Common myeloid progenitor, CD34-positive (primary cell): ENCODE measurements around the gene ZCWPW1.
"Not testable (repeated sequence)": the region's sequence is repeated elsewhere in the genome, so short reads cannot be mapped to it uniquely, and the experiment has no call there.

Source experiments
- CTCF ChIA-PET: fragments of 350-600 bp; sonication (Branson Sonifier 250); formaldehyde crosslinking; loops from one replicate; lab custom pipeline; 2021; ENCODE audit warnings: antibody characterized with exemption; lab: Charles Lee
- POLR2A ChIA-PET: fragments of 350-600 bp; sonication (Branson Sonifier 250); formaldehyde crosslinking; loops from one replicate; lab custom pipeline; 2021; ENCODE audit warnings: antibody characterized with exemption; lab: Charles Lee
- DNase-seq, 3 donors: peaks; one replicate each; pipeline versions ENCODE4 v3.0.0 to v3.0.0-alpha.2; 2013
- H3K27ac ChIP-seq, 2 experiments: 1 replicate in 1 of 2; 2 replicates in 1 of 2; pipeline ENCODE4 v1.7.0; 2013; ENCODE audit warnings: inconsistent platforms in 2 of 2, low read length in 2 of 2, mild to moderate bottlenecking in 2 of 2, low read depth in 1 of 2, moderate library complexity in 1 of 2; ENCODE audit not compliant: severe bottlenecking in 2 of 2, insufficient read depth in 1 of 2, poor library complexity in 1 of 2
- H3K27me3 ChIP-seq, 5 experiments: replicated peaks in 2 of 5; 1 replicate in 3 of 5; 2 replicates in 2 of 5; pipeline versions ENCODE4 v1.6.1 to v1.7.0; 2013; ENCODE audit warnings: low read length in 4 of 5, mild to moderate bottlenecking in 2 of 5, moderate library complexity in 2 of 5, inconsistent platforms in 1 of 5; ENCODE audit not compliant: insufficient read depth in 5 of 5, control insufficient read depth in 4 of 5
- H3K36me3 ChIP-seq, 4 experiments: 1 replicate in 2 of 4; 2 replicates in 2 of 4; pipeline versions ENCODE4 v1.6.1 to v1.7.0; 2013; ENCODE audit warnings: low read length in 3 of 4, control low read depth in 1 of 4, mild to moderate bottlenecking in 1 of 4; ENCODE audit not compliant: control insufficient read depth in 4 of 4, insufficient read depth in 4 of 4
- H3K4me1 ChIP-seq, 4 experiments: 1 replicate in 3 of 4; 2 replicates in 1 of 4; pipeline versions ENCODE4 v1.6.1 to v1.7.1; 2013; ENCODE audit warnings: low read length in 3 of 4, mild to moderate bottlenecking in 3 of 4, control low read depth in 1 of 4, inconsistent platforms in 1 of 4, moderate library complexity in 1 of 4; ENCODE audit not compliant: control insufficient read depth in 4 of 4, insufficient read depth in 4 of 4; ENCODE audit errors: control extremely low read depth in 1 of 4
- H3K4me3 ChIP-seq, 7 experiments: 1 replicate in 4 of 7; 2 replicates in 3 of 7; pipeline versions ENCODE4 v1.5.1 to v1.7.0; 2013; ENCODE audit warnings: mild to moderate bottlenecking in 7 of 7, low read length in 6 of 7, moderate library complexity in 6 of 7, inconsistent platforms in 2 of 7, low read depth in 2 of 7, control low read depth in 1 of 7; ENCODE audit not compliant: insufficient read depth in 4 of 7, control insufficient read depth in 1 of 7; ENCODE audit errors: extremely low read depth in 1 of 7
- H3K9me3 ChIP-seq, 5 experiments: 1 replicate in 4 of 5; 2 replicates in 1 of 5; pipeline versions ENCODE4 v1.6.1 to v1.7.1; 2013; ENCODE audit warnings: low read length in 4 of 5, mild to moderate bottlenecking in 2 of 5, inconsistent platforms in 1 of 5, low read depth in 1 of 5, moderate library complexity in 1 of 5; ENCODE audit not compliant: control insufficient read depth in 4 of 5, insufficient read depth in 2 of 5; ENCODE audit errors: control extremely low read depth in 1 of 5
- WGBS: methylation state at CpG from one replicate; pipeline ENCODE4 v1.1.5; 2013; ENCODE audit not compliant: insufficient coverage; 5-methylcytosine and 5-hydroxymethylcytosine counted together

The ZCWPW1 gene

DNA sequence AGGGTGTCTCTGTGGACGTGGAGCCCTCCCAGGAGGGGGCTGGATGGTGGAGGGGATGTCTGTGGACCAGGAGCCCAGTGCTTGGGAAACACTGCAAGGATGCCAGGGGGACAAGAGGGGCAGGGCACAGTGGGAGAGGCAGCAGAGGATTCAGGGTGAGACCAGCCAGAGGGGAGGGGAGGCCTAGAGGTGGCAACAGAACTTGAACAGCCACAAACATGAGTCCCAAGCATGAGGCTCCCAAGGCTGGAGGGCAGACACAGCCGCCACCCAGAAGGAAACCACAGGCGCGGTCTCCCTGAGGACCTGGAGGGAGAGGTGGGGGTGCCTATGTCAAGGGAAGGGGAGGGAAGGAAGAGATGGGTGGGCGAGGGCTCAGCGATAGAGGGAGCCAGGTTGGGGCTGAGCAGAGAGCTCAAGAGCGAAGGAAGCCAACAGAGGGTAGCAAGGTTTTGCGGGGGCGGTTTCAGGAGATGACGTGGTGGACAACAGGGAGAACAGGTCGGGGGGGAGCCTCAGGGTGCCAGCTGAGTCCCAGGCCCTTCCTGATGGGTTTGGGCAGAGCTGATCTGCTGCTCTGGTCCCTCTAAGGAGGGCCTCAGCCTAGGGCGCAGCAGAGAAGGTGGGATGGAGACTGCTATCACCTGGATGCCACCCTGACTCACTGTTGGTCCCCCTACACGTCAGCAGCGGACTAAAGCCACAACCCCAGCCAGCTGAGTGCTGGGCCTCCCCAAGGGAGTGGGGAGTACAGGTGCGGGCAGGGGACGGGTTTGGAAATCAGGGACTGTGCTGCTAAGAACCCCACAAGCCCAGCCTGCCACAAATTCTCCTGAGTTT, 61.9 kb downstream of the ZCWPW1 start:
- no peaks in the 10 kb centered on the region for H3K9me3 ChIP-seq
- peaks cover 7 to 36% (median 22%) of the 10 kb centered on the region in 4 experiments for H3K36me3 ChIP-seq
- DNase-seq, result peak in 2 of 3 donors; percentile 31 to 48
- WGBS, result 69% methylated on average over 15 of the region's 16 CpGs
- H3K4me3 ChIP-seq, result no peak overlapping the region
- H3K27ac ChIP-seq, result peak overlapping the region in 1 of 2 experiments; percentile 39
- H3K4me1 ChIP-seq, result peaks cover 7 to 65% (median 43%) of the 10 kb centered on the region in 4 experiments
- POLR2A ChIA-PET, result interaction anchor here (0.6 kb wide), 1 partner anchor 62 kb away, joined by 3 read pairs; the partner anchor contains the start of gene ZCWPW1
- CTCF ChIA-PET, result no interaction called here
- no peaks in the 10 kb centered on the region for H3K27me3 ChIP-seq

DNA sequence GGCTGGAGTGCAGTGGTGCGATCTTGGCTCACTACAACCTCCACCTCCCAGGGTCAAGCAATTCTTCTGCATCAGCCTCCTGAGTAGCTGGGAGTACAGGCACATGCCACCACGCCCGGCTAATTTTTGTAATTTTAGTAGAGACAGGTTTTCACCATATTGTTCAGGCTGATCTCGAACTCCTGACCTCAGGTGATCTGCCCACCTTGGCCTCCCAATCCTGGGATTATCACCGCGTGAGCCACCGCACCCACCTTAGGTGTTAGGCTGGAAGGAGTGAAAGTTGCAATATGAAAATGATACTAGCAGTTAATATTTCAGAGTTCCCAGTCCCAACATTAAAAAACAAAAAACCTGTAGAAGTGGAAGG, 62.5 kb downstream of the ZCWPW1 start:
- 87% methylated on average over 3 of the region's 7 CpGs for WGBS
- not testable (repeated sequence) for H3K4me3 ChIP-seq, H3K27me3 ChIP-seq, DNase-seq, H3K9me3 ChIP-seq
- H3K4me1 ChIP-seq, result peaks cover 7 to 58% (median 39%) of the 10 kb centered on the region in 4 experiments
- CTCF ChIA-PET, result interaction anchor here (1.0 to 1.8 kb wide), 3 partner anchors 8 to 42 kb away, joined by 3 to 6 read pairs (median 3); no protein-coding TSS in a partner anchor
- POLR2A ChIA-PET, result interaction anchor here (0.6 kb wide), 1 partner anchor 62 kb away, joined by 3 read pairs; the partner anchor contains the start of gene ZCWPW1
- H3K36me3 ChIP-seq, result peaks cover 7 to 42% (median 26%) of the 10 kb centered on the region in 4 experiments
- H3K27ac ChIP-seq, result peak overlapping the region in 1 of 2 experiments; percentile 39

DNA sequence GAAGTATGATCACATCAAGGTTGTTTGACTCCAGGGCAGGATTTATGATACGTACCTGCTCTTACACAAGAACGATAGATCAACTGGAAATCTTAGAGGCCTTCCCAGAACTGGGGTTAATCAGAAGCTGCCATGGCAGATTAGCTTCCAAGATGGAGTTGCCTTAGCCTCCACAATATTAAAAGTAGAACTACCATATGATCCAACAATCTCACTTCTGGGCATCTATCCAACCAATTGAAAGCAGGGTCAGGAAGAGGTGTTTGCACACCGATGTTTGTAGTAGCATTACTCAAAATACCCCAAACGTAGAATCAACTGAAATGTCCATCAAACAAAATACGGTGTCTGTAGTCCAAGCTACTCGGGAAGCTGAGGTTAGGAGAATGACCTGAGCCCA, 64.0 kb downstream of the ZCWPW1 start:
- POLR2A ChIA-PET, result no interaction called here
- WGBS, result 94% methylated on average over 6 of the region's 6 CpGs

DNA sequence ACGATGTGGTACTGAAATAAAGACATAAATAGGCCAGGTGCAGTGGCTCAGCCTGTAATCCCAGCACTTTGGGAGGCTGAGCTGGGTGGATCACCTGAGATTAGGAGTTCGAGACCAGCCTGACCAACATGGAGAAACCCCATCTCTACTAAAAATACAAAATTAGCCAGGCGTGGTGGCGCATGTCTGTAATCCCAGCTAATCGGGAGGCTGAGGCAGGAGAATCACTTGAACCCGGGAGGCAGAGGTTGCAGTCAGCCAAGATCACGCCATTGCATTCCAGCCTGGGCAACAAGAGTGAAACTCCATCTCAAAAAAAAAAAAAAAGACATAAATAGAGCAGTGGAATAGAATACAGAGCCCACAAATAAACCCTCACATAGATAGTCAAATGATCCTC, 64.7 kb downstream of the ZCWPW1 start:
- H3K4me3 ChIP-seq, H3K27ac ChIP-seq, CTCF ChIA-PET, DNase-seq, POLR2A ChIA-PET, H3K9me3 ChIP-seq, H3K27me3 ChIP-seq: not testable (repeated sequence)
- peaks cover 7 to 40% (median 25%) of the 10 kb centered on the region in 4 experiments for H3K4me1 ChIP-seq
- 100% methylated on average over 4 of the region's 7 CpGs for WGBS
- H3K36me3 ChIP-seq, result peaks cover 18 to 60% (median 42%) of the 10 kb centered on the region in 4 experiments

More for the DNA sequence above, 64.0 kb downstream of the ZCWPW1 start:
- CTCF ChIA-PET, result interaction anchor here (1.4 to 1.8 kb wide), 2 partner anchors 16 to 44 kb away, joined by 3 to 6 read pairs; no protein-coding TSS in a partner anchor
- no peak overlapping the region for H3K4me3 ChIP-seq
- no peaks in the 10 kb centered on the region for H3K9me3 ChIP-seq
- DNase-seq, result no peak
- no peaks in the 10 kb centered on the region for H3K27me3 ChIP-seq
- peaks cover 7 to 47% (median 31%) of the 10 kb centered on the region in 4 experiments for H3K4me1 ChIP-seq
- H3K36me3 ChIP-seq, result peaks cover 12 to 54% (median 35%) of the 10 kb centered on the region in 4 experiments
- no peak overlapping the region for H3K27ac ChIP-seq

DNA sequence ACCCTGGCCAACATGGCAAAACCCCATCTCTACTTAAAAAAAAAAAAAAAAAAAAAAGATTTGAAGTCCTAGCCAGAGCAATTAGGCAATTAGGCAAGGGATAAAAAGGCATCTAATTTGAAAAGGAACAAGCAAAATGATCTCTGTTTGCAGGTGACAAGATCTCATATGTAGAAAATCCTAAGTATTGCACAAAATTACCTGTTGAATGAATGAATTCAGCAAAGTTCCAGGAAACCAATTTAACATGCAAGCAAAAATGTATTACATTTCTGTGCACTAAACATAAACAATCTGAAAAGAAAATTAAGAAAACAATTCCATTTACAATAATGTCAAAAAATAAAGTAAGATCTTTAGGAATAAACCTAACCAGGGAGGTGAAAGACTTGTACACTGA, 65.4 kb downstream of the ZCWPW1 start:
- Histone ChIP-seq H3K4me1 (peaks cover 2 to 33% (median 18%) of the 10 kb centered on the region in 4 experiments), H3K27me3 (no peaks in the 10 kb centered on the region), H3K9me3 (no peaks in the 10 kb centered on the region), H3K27ac (no peak overlapping the region), H3K36me3 (peaks cover 18 to 67% (median 47%) of the 10 kb centered on the region in 4 experiments), H3K4me3 (no peak overlapping the region)
- no peak for DNase-seq
- ChIA-PET CTCF (no interaction called here), POLR2A (no interaction called here)

DNA sequence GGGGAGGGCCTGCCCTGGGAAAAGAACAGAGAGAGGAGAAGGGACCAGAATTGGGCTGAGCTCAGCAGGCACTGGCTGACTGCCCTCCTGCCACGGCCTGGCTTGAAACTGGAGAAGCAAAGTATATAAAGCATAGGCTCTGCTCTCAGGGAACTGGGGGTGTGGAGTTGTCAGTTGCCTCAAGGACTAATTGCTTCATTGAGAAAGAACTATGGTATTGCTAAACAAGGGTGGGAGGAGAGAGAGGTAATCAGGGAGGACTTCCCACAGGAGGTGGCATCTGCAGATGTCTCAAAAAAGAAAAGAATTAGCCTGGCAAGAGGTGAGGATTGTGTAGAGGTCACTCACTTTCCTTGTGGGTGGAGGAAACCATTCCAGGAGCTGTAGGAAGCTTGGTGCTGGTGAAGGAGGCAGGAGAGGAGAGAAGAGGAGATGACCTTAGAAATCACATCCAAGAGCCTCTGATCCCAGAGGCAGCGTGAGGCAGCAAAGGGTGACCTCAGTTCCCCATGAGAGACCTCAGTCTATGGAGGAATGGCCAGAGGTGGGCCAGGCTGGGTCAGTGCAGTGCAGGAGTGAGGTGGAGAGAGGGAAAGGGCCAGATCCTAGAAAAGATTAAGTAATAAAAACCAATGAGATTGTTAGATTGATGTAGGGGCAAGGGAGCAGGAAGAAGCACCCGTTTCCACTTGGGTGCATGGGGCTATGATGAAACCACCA, 68.2 kb downstream of the ZCWPW1 start:
- no peak for DNase-seq

More for the DNA sequence above, 68.2 kb downstream of the ZCWPW1 start:
- ChIA-PET CTCF (interaction anchor here (0.7 to 3.9 kb wide), 5 partner anchors 8 to 89 kb away, joined by 3 to 28 read pairs (median 3); no protein-coding TSS in a partner anchor), POLR2A (no interaction called here)
- H3K27me3 ChIP-seq, result no peaks in the 10 kb centered on the region
- peak overlapping the region in 1 of 2 experiments; percentile 15 for H3K27ac ChIP-seq
- peaks cover 0 to 10% (median under 1%) of the 10 kb centered on the region in 4 experiments for H3K4me1 ChIP-seq
- H3K4me3 ChIP-seq, result no peak overlapping the region
- WGBS, result 94% methylated on average over 2 of the region's 3 CpGs
- H3K36me3 ChIP-seq, result peaks cover 26 to 86% (median 64%) of the 10 kb centered on the region in 4 experiments
- H3K9me3 ChIP-seq, result no peaks in the 10 kb centered on the region
